ENCODE results near the gene HAL. TPM values are rescaled to one million over a fixed set of nuclear protein-coding genes. Genes with fewer than 3 reads are reported as not detected.
"Not testable (repeated sequence)": the region's sequence is repeated elsewhere in the genome, so short reads cannot be mapped to it uniquely, and the experiment has no call there.

HAL gene
- total and polyA plus RNA-seq, 2 of the 8 experiments (the other 6 are each of a cell fraction or from before 2014, with no cell fraction given), result 0.12 to 0.17 TPM

DNA sequence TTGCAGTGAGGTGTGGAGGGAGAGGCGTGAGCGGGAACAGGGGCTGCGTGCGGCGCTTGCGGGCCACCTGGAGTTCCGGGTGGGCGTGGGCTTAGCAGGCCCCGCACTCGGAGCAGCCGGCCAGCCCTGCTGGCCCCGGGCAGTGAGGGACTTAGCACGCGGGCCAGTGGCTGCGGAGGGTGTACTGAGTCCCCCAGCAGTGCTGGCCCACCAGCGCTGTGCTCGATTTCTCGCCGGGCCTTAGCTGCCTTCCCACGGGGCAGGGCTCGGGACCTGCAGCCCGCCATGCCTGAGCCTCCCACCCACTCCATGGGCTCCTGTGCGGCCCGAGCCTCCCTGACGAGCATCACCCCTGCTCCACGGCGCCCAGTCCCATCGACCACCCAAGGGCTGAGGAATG, 27.0 kb downstream of the HAL start:
- CTCF ChIA-PET (ENCODE audit: partially characterized antibody), result interaction anchor here (4.5 kb wide), 1 partner anchor 11 kb away, joined by 29 read pairs; no protein-coding TSS in a partner anchor
- POLR2A ChIA-PET (ENCODE audit: partially characterized antibody), result not testable (repeated sequence)

More for the DNA sequence above, 27.0 kb downstream of the HAL start:
- not testable (repeated sequence) for H3K36me3 ChIP-seq (ENCODE audit: control insufficient read depth in 2 of 4, insufficient read depth in 4 of 4, low read length in 3 of 4); H2AK5ac ChIP-seq (ENCODE audit: low read depth, low read length); H3K23ac ChIP-seq (ENCODE audit: insufficient read length); H2AFZ ChIP-seq (ENCODE audit: low read length); DNase-seq (ENCODE audit: low read depth in 1 of 2, low spot score in 2 of 2); H3K4me1 ChIP-seq (replicated peaks in 1 of 4; ENCODE audit: control insufficient read depth in 3 of 4, insufficient read depth in 4 of 4, low read length in 3 of 4); H3K18ac ChIP-seq (ENCODE audit: extremely low read depth, low read length); H3K79me1 ChIP-seq (ENCODE audit: low read depth, low read length); H3K4me3 ChIP-seq (ENCODE audit: extremely low read depth in 1 of 4, insufficient read depth in 2 of 4, low read depth in 3 of 4, low read length in 4 of 4); H3K23me2 ChIP-seq (ENCODE audit: low read depth, low read length); H3K27ac ChIP-seq (ENCODE audit: low read depth, low read length); H3K4me2 ChIP-seq (ENCODE audit: insufficient read depth in 1 of 2, low read depth in 2 of 2, low read length in 2 of 2); H2BK20ac ChIP-seq (ENCODE audit: low read length); H3K79me2 ChIP-seq (ENCODE audit: control insufficient read depth in 1 of 2, insufficient read depth in 2 of 2, low read length in 2 of 2); H3K9me3 ChIP-seq (ENCODE audit: insufficient read depth in 2 of 2, low read depth in 1 of 2, low read length in 1 of 2); H2BK12ac ChIP-seq (ENCODE audit: low read depth, low read length); H3K27me3 ChIP-seq (replicated peaks in 1 of 4; ENCODE audit: control insufficient read depth in 3 of 4, extremely low read depth in 1 of 4, insufficient read depth in 3 of 4, low read length in 3 of 4); H4K91ac ChIP-seq (replicated peaks; ENCODE audit: insufficient read length, low read length); H3K4ac ChIP-seq (replicated peaks; ENCODE audit: insufficient read length, low read depth, low read length); H3K9ac ChIP-seq (replicated peaks in 1 of 4; ENCODE audit: extremely low read depth in 1 of 4, low read depth in 3 of 4, low read length in 3 of 4); H2BK5ac ChIP-seq (ENCODE audit: low read depth, low read length); H4K20me1 ChIP-seq (replicated peaks in 1 of 2; ENCODE audit: control insufficient read depth in 1 of 2, insufficient read depth in 2 of 2, low read length in 2 of 2); H3K56ac ChIP-seq (replicated peaks; ENCODE audit: insufficient read length, low read depth, low read length); H4K5ac ChIP-seq (ENCODE audit: insufficient read length, low read depth, low read length); H2BK15ac ChIP-seq (ENCODE audit: low read length); FAIRE-seq; H3K14ac ChIP-seq (ENCODE audit: insufficient read length); H2BK120ac ChIP-seq (replicated peaks; ENCODE audit: low read depth, low read length)
- TF ChIP-seq, protein P1, sequence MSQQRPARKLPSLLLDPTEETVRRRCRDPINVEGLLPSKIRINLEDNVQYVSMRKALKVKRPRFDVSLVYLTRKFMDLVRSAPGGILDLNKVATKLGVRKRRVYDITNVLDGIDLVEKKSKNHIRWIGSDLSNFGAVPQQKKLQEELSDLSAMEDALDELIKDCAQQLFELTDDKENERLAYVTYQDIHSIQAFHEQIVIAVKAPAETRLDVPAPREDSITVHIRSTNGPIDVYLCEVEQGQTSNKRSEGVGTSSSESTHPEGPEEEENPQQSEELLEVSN (IDR thresholded peaks at IDR 0.05), result peak; percentile 23; the same call in 1 of the 2 replicates
- peak overlapping the region; percentile 77 for H4K8ac ChIP-seq (ENCODE audit: extremely low read depth, insufficient read depth, low read length)
- WGBS, 2 experiments (ENCODE audit: extremely low coverage in 1 of 2, insufficient coverage in 1 of 2, insufficient read length in 1 of 2, insufficient replicate concordance in 2 of 2, low coverage in 1 of 2, low lambda C conversion rate in 2 of 2, missing lambda C conversion rate in 1 of 2), result 95% methylated on average over 11 of the region's 28 CpGs; no CpG with 5 or more reads in 1 of the 2 experiments
